DOHH2 (cell line): Measurements from ENCODE around the gene XIRP2.

Experiments used
- H3F3A ChIP-seq: fragments of 200-600 bp; sonication (generic), shearing (Covaris generic); 2 replicates; pipeline ENCODE4 v1.6.0; 2016; ENCODE audit warnings: antibody characterized with exemption, mild to moderate bottlenecking; ENCODE audit not compliant: control insufficient read depth, insufficient read depth
- H3K27ac ChIP-seq: fragments of 200-600 bp; sonication (generic); 2 replicates; pipeline ENCODE4 v1.5.1; 2014; ENCODE audit warnings: low read depth, mild to moderate bottlenecking, low read length, moderate library complexity
- H3K27me3 ChIP-seq: fragments of 200-600 bp; sonication (generic); 2 replicates; pipeline ENCODE4 v1.6.1; 2014; ENCODE audit warnings: mild to moderate bottlenecking, low read length, mixed read lengths; ENCODE audit not compliant: control insufficient read depth
- H3K36me3 ChIP-seq: fragments of 200-600 bp; sonication (generic); 2 replicates; pipeline ENCODE4 v1.6.1; 2014; ENCODE audit warnings: mild to moderate bottlenecking, low read length, moderate library complexity, mixed read lengths; ENCODE audit not compliant: control insufficient read depth
- H3K4me1 ChIP-seq: fragments of 200-600 bp; sonication (generic); 2 replicates; pipeline ENCODE4 v1.6.1; 2014; ENCODE audit warnings: mild to moderate bottlenecking, low read length, mixed read lengths; ENCODE audit not compliant: control insufficient read depth
- H3K4me2 ChIP-seq: fragments of 200-600 bp; sonication (generic); 2 replicates; pipeline ENCODE4 v1.6.0; 2014; ENCODE audit warnings: mild to moderate bottlenecking, low read length, moderate library complexity
- H3K4me3 ChIP-seq: fragments of 200-600 bp; sonication (generic); 2 replicates; pipeline ENCODE4 v1.5.1; 2014; ENCODE audit warnings: mild to moderate bottlenecking, low read length, mixed read lengths
- H3K79me2 ChIP-seq: fragments of 200-600 bp; sonication (generic); 2 replicates; pipeline ENCODE4 v1.6.1; 2014; ENCODE audit warnings: mild to moderate bottlenecking, low read length, mixed read lengths; ENCODE audit not compliant: control insufficient read depth
- H3K9me2 ChIP-seq: fragments of 200-600 bp; sonication (generic); replicated peaks from 2 replicates; pipeline ENCODE4 v1.6.1; 2014; ENCODE audit warnings: mild to moderate bottlenecking, low read length, mixed read lengths; ENCODE audit not compliant: control insufficient read depth
- H3K9me3 ChIP-seq: fragments of 200-600 bp; sonication (generic); 2 replicates; pipeline ENCODE4 v1.6.1; 2014; ENCODE audit warnings: antibody characterized with exemption, low read length, mixed read lengths; ENCODE audit not compliant: control insufficient read depth, insufficient read depth
- H4K20me1 ChIP-seq: fragments of 200-600 bp; sonication (generic); 2 replicates; pipeline ENCODE4 v1.6.0; 2014; ENCODE audit warnings: low read depth, mild to moderate bottlenecking, antibody characterized with exemption, low read length, moderate library complexity; ENCODE audit not compliant: control insufficient read depth, insufficient read depth
- CTCF ChIP-seq: fragments of 200-600 bp; sonication (generic); IDR thresholded peaks from one replicate; pipeline ENCODE4 v1.5.1; 2014; ENCODE audit warnings: antibody characterized with exemption, mild to moderate bottlenecking, low read depth, low read length; ENCODE audit not compliant: poor library complexity, severe bottlenecking
- EZH2phosphoT487 ChIP-seq: fragments of 200-600 bp; sonication (generic); IDR thresholded peaks from 2 replicates; pipeline ENCODE4 v1.6.1; 2017; ENCODE audit warnings: borderline replicate concordance, mild to moderate bottlenecking, antibody characterized with exemption, low read length, moderate library complexity, mixed read lengths

Gene XIRP2

DNA sequence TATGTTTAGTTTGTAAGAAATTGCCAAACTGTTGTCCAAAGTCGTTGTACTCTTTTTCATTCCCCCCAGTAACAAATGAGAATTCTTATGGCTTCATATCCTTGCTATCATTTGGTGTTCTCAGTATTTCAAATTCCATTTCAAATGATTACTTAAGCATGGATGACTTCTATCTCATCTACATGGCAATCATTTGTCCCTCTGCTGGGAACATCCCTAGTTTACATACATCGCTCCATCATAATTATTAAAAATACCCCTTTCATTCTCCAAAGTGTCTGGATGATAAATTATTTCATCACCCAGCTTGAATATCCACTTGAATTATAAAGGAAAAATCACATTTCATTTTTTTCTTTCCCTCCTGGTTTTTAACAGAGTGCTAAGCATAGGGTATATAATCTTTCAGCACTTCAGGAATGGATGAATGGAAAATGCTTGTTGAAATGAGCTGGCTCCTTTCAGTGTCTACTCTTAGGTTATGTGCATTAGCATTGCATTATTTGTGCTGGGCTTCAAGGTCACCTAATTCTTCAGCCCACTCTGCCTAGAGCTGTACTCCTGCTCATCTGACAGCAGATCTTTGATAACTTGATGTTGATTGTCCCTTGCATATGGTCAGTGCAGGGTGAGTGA, 33.1 kb downstream of the XIRP2 start:
- Histone ChIP-seq H4K20me1 (no peaks in the 10 kb centered on the region), H3K9me2 (no peaks in the 10 kb centered on the region), H3K27ac (no peak overlapping the region), H3K4me1 (no peaks in the 10 kb centered on the region), H3K27me3 (no peaks in the 10 kb centered on the region; the same call in 1 of the 2 replicates), H3K4me2 (no peak overlapping the region), H3K4me3 (no peak overlapping the region), H3F3A (no peaks in the 10 kb centered on the region), H3K79me2 (no peaks in the 10 kb centered on the region), H3K36me3 (no peaks in the 10 kb centered on the region), H3K9me3 (no peaks in the 10 kb centered on the region)
- TF ChIP-seq EZH2phosphoT487 (no peak), CTCF (no peak)

DNA sequence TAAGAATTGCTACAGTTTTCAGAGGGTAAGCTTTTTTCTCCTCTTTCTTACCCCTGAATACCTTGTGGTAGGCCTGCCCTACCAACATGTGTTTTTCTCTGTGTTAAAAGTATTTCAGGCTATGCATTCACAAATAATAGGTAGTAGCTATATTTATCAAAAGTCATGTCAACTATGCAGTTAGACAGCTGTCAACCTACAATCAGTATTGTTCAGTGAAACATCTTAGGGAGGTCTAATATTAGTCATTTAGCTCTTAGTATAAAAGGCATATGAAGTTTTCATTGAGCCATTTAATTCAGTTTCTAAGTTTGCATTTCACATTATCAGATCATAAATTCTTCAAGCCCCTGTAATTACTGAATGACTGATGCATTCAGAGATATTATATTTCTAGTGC, 36.7 kb downstream of the XIRP2 start:
- Histone ChIP-seq H3K36me3 (no peaks in the 10 kb centered on the region), H3K4me1 (no peaks in the 10 kb centered on the region), H3K9me3 (no peaks in the 10 kb centered on the region), H3F3A (no peaks in the 10 kb centered on the region), H3K79me2 (no peaks in the 10 kb centered on the region), H3K4me3 (no peak overlapping the region), H3K9me2 (no peaks in the 10 kb centered on the region), H4K20me1 (no peaks in the 10 kb centered on the region), H3K27ac (no peak overlapping the region), H3K27me3 (no peaks in the 10 kb centered on the region; the same call in 1 of the 2 replicates), H3K4me2 (no peak overlapping the region)
- TF ChIP-seq CTCF: no peak
- TF ChIP-seq EZH2phosphoT487: no peak

DNA sequence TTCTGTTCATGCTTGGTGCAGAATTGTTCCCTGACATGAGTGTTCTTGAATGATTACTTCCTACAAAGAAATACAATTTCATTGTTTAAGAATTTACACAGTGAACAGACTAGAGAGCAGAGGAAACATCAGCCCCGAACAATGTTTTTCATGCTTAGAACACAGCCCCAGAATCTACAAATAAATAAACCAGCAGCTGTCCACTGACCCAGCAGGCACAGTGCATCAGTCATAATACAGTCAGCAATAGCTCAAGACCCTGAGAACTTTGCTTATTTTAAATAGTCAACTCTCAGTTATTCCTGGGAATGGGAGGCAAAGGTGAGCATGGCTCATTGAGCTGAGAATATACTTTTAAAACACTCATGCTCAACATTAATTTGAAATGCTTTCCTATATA, 38.4 kb downstream of the XIRP2 start:
- H3K79me2 ChIP-seq: no peaks in the 10 kb centered on the region

More for the DNA sequence above, 38.4 kb downstream of the XIRP2 start:
- no peaks in the 10 kb centered on the region for H3K9me3 ChIP-seq
- H3K27me3 ChIP-seq: no peaks in the 10 kb centered on the region; the same call in 1 of the 2 replicates
- no peak overlapping the region for H3K4me2 ChIP-seq
- H3F3A ChIP-seq: no peaks in the 10 kb centered on the region
- H3K36me3 ChIP-seq: no peaks in the 10 kb centered on the region
- no peak overlapping the region for H3K27ac ChIP-seq
- no peaks in the 10 kb centered on the region for H4K20me1 ChIP-seq
- TF ChIP-seq EZH2phosphoT487 (no peak), CTCF (no peak)
- H3K4me3 ChIP-seq: no peak overlapping the region
- H3K9me2 ChIP-seq: no peaks in the 10 kb centered on the region
- no peaks in the 10 kb centered on the region for H3K4me1 ChIP-seq
